Measurements from ENCODE around the gene METRN. TPM values are rescaled to one million over a fixed set of nuclear protein-coding genes. Genes with fewer than 3 reads are reported as not detected.

METRN gene
- total RNA-seq, 1 donor: 33.3 TPM

GRCh38 chr16:693766-694165 is 21.2 kb upstream of the METRN start:
- peaks cover 43% of the 10 kb centered on the region for H3K27me3 ChIP-seq (ENCODE audit: insufficient read depth, low read length)
- H4K20me1 ChIP-seq (ENCODE audit: insufficient read depth, low read length): peaks cover 5% of the 10 kb centered on the region
- no peak overlapping the region for H3K27ac ChIP-seq (ENCODE audit: low read depth, low read length)
- H3K9me3 ChIP-seq (ENCODE audit: low read depth, low read length): no peaks in the 10 kb centered on the region
- H3K79me2 ChIP-seq (ENCODE audit: insufficient read depth, low read length): peaks cover 12% of the 10 kb centered on the region
- no peak overlapping the region for H3K4me3 ChIP-seq (ENCODE audit: insufficient read depth, low read length)
- H2AFZ ChIP-seq (ENCODE audit: low read length): no peak overlapping the region
- no peaks in the 10 kb centered on the region for H3K36me3 ChIP-seq (ENCODE audit: insufficient read depth, low read length)
- peaks cover 6% of the 10 kb centered on the region for H3K4me1 ChIP-seq (ENCODE audit: insufficient read depth, low read length)
- TF ChIP-seq CTCF (IDR thresholded peaks at IDR 0.05; ENCODE audit: extremely low read depth, low read depth, low read length): no peak
- no peak overlapping the region for H3K4me2 ChIP-seq (ENCODE audit: insufficient read depth, low read length)
- no peak for DNase-seq (ENCODE audit: insufficient read length, low spot score, missing footprints)

GRCh38 chr16:694187-694862 is 20.6 kb upstream of the METRN start:
- Histone ChIP-seq H3K36me3 (ENCODE audit: insufficient read depth, low read length) (no peaks in the 10 kb centered on the region), H2AFZ (ENCODE audit: low read length) (no peak overlapping the region), H3K27ac (ENCODE audit: low read depth, low read length) (no peak overlapping the region), H3K4me1 (ENCODE audit: insufficient read depth, low read length) (peaks cover 6% of the 10 kb centered on the region), H3K4me3 (ENCODE audit: insufficient read depth, low read length) (no peak overlapping the region), H3K9me3 (ENCODE audit: low read depth, low read length) (no peaks in the 10 kb centered on the region), H3K79me2 (ENCODE audit: insufficient read depth, low read length) (peaks cover 7% of the 10 kb centered on the region), H4K20me1 (ENCODE audit: insufficient read depth, low read length) (peaks cover 5% of the 10 kb centered on the region), H3K27me3 (ENCODE audit: insufficient read depth, low read length) (peaks cover 48% of the 10 kb centered on the region), H3K4me2 (ENCODE audit: insufficient read depth, low read length) (no peak overlapping the region)
- DNase-seq (ENCODE audit: insufficient read length, low spot score, missing footprints): no peak
- TF ChIP-seq CTCF (IDR thresholded peaks at IDR 0.05; ENCODE audit: extremely low read depth, low read depth, low read length): no peak

- TF ChIP-seq CTCF (IDR thresholded peaks at IDR 0.05; ENCODE audit: extremely low read depth, low read depth, low read length): no peak
- H3K36me3 ChIP-seq (ENCODE audit: insufficient read depth, low read length): no peaks in the 10 kb centered on the region
- H4K20me1 ChIP-seq (ENCODE audit: insufficient read depth, low read length): peaks cover 5% of the 10 kb centered on the region
- DNase-seq (ENCODE audit: insufficient read length, low spot score, missing footprints): no peak
- peaks cover under 1% of the 10 kb centered on the region for H3K4me1 ChIP-seq (ENCODE audit: insufficient read depth, low read length)
- no peaks in the 10 kb centered on the region for H3K9me3 ChIP-seq (ENCODE audit: low read depth, low read length)
- H3K4me3 ChIP-seq (ENCODE audit: insufficient read depth, low read length): no peak overlapping the region
- H3K4me2 ChIP-seq (ENCODE audit: insufficient read depth, low read length): no peak overlapping the region
- H3K27me3 ChIP-seq (ENCODE audit: insufficient read depth, low read length): peaks cover 49% of the 10 kb centered on the region
- no peak overlapping the region for H2AFZ ChIP-seq (ENCODE audit: low read length)
- no peak overlapping the region for H3K27ac ChIP-seq (ENCODE audit: low read depth, low read length)
- H3K79me2 ChIP-seq (ENCODE audit: insufficient read depth, low read length): peaks cover 1% of the 10 kb centered on the region
Observed at GRCh38 chr16:694863-695354, 20.0 kb upstream of the METRN start.

GRCh38 chr16:695355-696089 is 19.4 kb upstream of the METRN start:
- DNase-seq (ENCODE audit: insufficient read length, low spot score, missing footprints): peak; percentile 94
- no peaks in the 10 kb centered on the region for H3K4me1 ChIP-seq (ENCODE audit: insufficient read depth, low read length)
- no peaks in the 10 kb centered on the region for H3K9me3 ChIP-seq (ENCODE audit: low read depth, low read length)
- no peak overlapping the region for H3K27ac ChIP-seq (ENCODE audit: low read depth, low read length)
- no peaks in the 10 kb centered on the region for H3K36me3 ChIP-seq (ENCODE audit: insufficient read depth, low read length)
- H3K79me2 ChIP-seq (ENCODE audit: insufficient read depth, low read length): no peaks in the 10 kb centered on the region
- peaks cover 5% of the 10 kb centered on the region for H4K20me1 ChIP-seq (ENCODE audit: insufficient read depth, low read length)
- H3K27me3 ChIP-seq (ENCODE audit: insufficient read depth, low read length): peaks cover 49% of the 10 kb centered on the region
- no peak overlapping the region for H3K4me2 ChIP-seq (ENCODE audit: insufficient read depth, low read length)
- H2AFZ ChIP-seq (ENCODE audit: low read length): no peak overlapping the region
- no peak overlapping the region for H3K4me3 ChIP-seq (ENCODE audit: insufficient read depth, low read length)
- no peak for TF ChIP-seq CTCF (IDR thresholded peaks at IDR 0.05; ENCODE audit: extremely low read depth, low read depth, low read length)

Measured in osteoblast (primary cell).